Gastrocnemius medialis (tissue), 4 donors: Measurements from ENCODE around the gene BICDL1. TPM values are rescaled to one million over a fixed set of nuclear protein-coding genes. Genes with fewer than 3 reads are reported as not detected.

Experiments used
- ATAC-seq, 2 donors: fragments of 150-250 bp; one replicate each; pipeline ENCODE4 v1.9.1; 2016
- DNase-seq, 2 donors: peaks; one replicate each; pipeline ENCODE4 v3.0.0-alpha.2; 2019
- H3K27ac ChIP-seq, 4 donors: fragments of 200-600 bp; sonication (generic); 1 replicate in 1 of 4; 2 replicates in 3 of 4; pipeline ENCODE4 v1.5.1; 2016 to 2018; ENCODE audit warnings: mild to moderate bottlenecking in 2 of 4, moderate library complexity in 1 of 4
- H3K27me3 ChIP-seq, 3 donors: fragments of 200-600 bp; sonication (generic) in 2 of 3; 1 replicate in 1 of 3; 2 replicates in 2 of 3; pipeline versions ENCODE4 v1.5.1 to v1.6.0; 2016 to 2019; ENCODE audit warnings: mild to moderate bottlenecking in 1 of 3, moderate library complexity in 1 of 3
- H3K36me3 ChIP-seq, 2 donors: fragments of 200-600 bp; sonication (generic) in 1 of 2; one replicate each; pipeline ENCODE4 v1.5.1; 2017 to 2018
- H3K4me1 ChIP-seq, 2 donors: fragments of 200-600 bp; sonication (generic) in 1 of 2; one replicate each; pipeline ENCODE4 v1.5.1; 2016 to 2017; ENCODE audit warnings: mild to moderate bottlenecking in 2 of 2
- H3K4me3 ChIP-seq, 4 donors: fragments of 200-600 bp; sonication (generic) in 3 of 4; 1 replicate in 1 of 4; 2 replicates in 3 of 4; pipeline ENCODE4 v1.5.1; 2016 to 2019; ENCODE audit warnings: mild to moderate bottlenecking in 2 of 4
- H3K9me3 ChIP-seq, 3 donors: fragments of 200-600 bp; sonication (generic) in 2 of 3; 1 replicate in 1 of 3; 2 replicates in 2 of 3; pipeline ENCODE4 v1.5.1; 2016 to 2019
- CTCF ChIP-seq, 5 experiments: fragments of 450-650 bp in 3 of 5; fragments of 200-600 bp in 2 of 5; sonication (generic) in 2 of 5; IDR thresholded peaks in 4 of 5; conservative IDR thresholded peaks in 1 of 5; 1 replicate in 4 of 5; 2 replicates in 1 of 5; pipeline ENCODE4 v1.5.1; 2016 to 2019; ENCODE audit warnings: antibody characterized with exemption in 5 of 5, mild to moderate bottlenecking in 3 of 5, moderate library complexity in 3 of 5
- POLR2A ChIP-seq, 2 donors: fragments of 450-650 bp; IDR thresholded peaks; one replicate each; pipeline ENCODE4 v1.6.1; 2017; ENCODE audit warnings: antibody characterized with exemption in 2 of 2, mild to moderate bottlenecking in 2 of 2, moderate library complexity in 2 of 2
- in situ Hi-C, 4 donors: fragments of 200-750 bp; cut with MboI; loops; one replicate each; pipeline versions ENCODE4 v1.15.0 to v1.8.0; 2017; ENCODE audit warnings: low sequenced_read_pairs in 4 of 4
- intact Hi-C: fragments of 100-400 bp; cut with DNase I; formaldehyde crosslinking; loops from one replicate; pipeline ENCODE4 v1.15.1; 2023; ENCODE audit warnings: low total_unique reads
- total RNA-seq, 4 donors: library from RNA; depleted of rRNA; stranded (reverse); fragments of >200 nt; gene quantifications; one replicate each; pipeline versions ENCODE4 v1.1.0 to v1.2.3, GENCODE V29; 2016

BICDL1 gene
- total RNA-seq, 4 donors from 2014 or later: 0.93 to 1.4 TPM; not detected in 2

- no peaks in the 10 kb centered on the region for H3K9me3 ChIP-seq
- peak overlapping the region; percentile 16 to 42 (median 30) for H3K4me3 ChIP-seq
- H3K36me3 ChIP-seq: no peaks in the 10 kb centered on the region
- intact Hi-C loops: no loop called here
- H3K4me1 ChIP-seq: peaks cover 9% of the 10 kb centered on the region in 2 donors
- H3K27ac ChIP-seq: no peak overlapping the region
- DNase-seq: peak; percentile 27 to 46
- ATAC-seq: peak; percentile 75 to 89
- TF ChIP-seq POLR2A (IDR thresholded peaks at IDR 0.05) (no peak), CTCF (IDR thresholded peaks at IDR 0.05 in 4 of 5, conservative IDR thresholded peaks at IDR 0.05 in 1 of 5) (no peak)
- in situ Hi-C loops: no loop called here
- peaks cover 51 to 73% (median 72%) of the 10 kb centered on the region in 3 donors for H3K27me3 ChIP-seq
These were observed 820 bp downstream of the BICDL1 start for GRCh38 chr12:119989731-119990381.

- Histone ChIP-seq H3K4me3 (peak overlapping the region in 1 of 4 donors; percentile 24), H3K27me3 (peaks cover 51 to 72% (median 72%) of the 10 kb centered on the region in 3 donors)
These were observed 1.4 kb downstream of the BICDL1 start for GRCh38 chr12:119990382-119990874.

GRCh38 chr12:119992129-119992705 is 3.2 kb downstream of the BICDL1 start:
- no peak overlapping the region for H3K27ac ChIP-seq
- H3K9me3 ChIP-seq: no peaks in the 10 kb centered on the region
- no peak overlapping the region for H3K4me3 ChIP-seq
- in situ Hi-C loops: no loop called here
- peaks cover 44 to 62% (median 56%) of the 10 kb centered on the region in 3 donors for H3K27me3 ChIP-seq
- TF ChIP-seq CTCF (IDR thresholded peaks at IDR 0.05 in 4 of 5, conservative IDR thresholded peaks at IDR 0.05 in 1 of 5) (no peak), POLR2A (IDR thresholded peaks at IDR 0.05) (no peak)
- DNase-seq: no peak
- ATAC-seq: no peak
- intact Hi-C loops: no loop called here
- peaks cover 9% of the 10 kb centered on the region in 2 donors for H3K4me1 ChIP-seq
- no peaks in the 10 kb centered on the region for H3K36me3 ChIP-seq

More at GRCh38 chr12:119990382-119990874, 1.4 kb downstream of the BICDL1 start:
- Histone ChIP-seq H3K9me3 (no peaks in the 10 kb centered on the region), H3K27ac (no peak overlapping the region), H3K4me1 (peaks cover 9% of the 10 kb centered on the region in 2 donors), H3K36me3 (no peaks in the 10 kb centered on the region)
- intact Hi-C loops (no loop called here), in situ Hi-C loops (no loop called here)
- no peak for ATAC-seq
- TF ChIP-seq CTCF (IDR thresholded peaks at IDR 0.05 in 4 of 5, conservative IDR thresholded peaks at IDR 0.05 in 1 of 5) (no peak), POLR2A (IDR thresholded peaks at IDR 0.05) (no peak)
- DNase-seq: no peak

- in situ Hi-C loops: no loop called here
- intact Hi-C loops: no loop called here
These were observed 6.0 kb downstream of the BICDL1 start for GRCh38 chr12:119994892-119995658.

More at GRCh38 chr12:119994892-119995658, 6.0 kb downstream of the BICDL1 start:
- peaks cover 32 to 50% (median 43%) of the 10 kb centered on the region in 3 donors for H3K27me3 ChIP-seq
- H3K4me1 ChIP-seq: peaks cover 1 to 2% of the 10 kb centered on the region in 2 donors
- TF ChIP-seq POLR2A (IDR thresholded peaks at IDR 0.05) (no peak), CTCF (IDR thresholded peaks at IDR 0.05 in 4 of 5, conservative IDR thresholded peaks at IDR 0.05 in 1 of 5) (no peak)
- no peak for ATAC-seq
- H3K36me3 ChIP-seq: no peaks in the 10 kb centered on the region
- no peak overlapping the region for H3K27ac ChIP-seq
- DNase-seq: no peak
- H3K9me3 ChIP-seq: no peaks in the 10 kb centered on the region
- no peak overlapping the region for H3K4me3 ChIP-seq
